GM19025 (cell line): ENCODE measurements around the gene TMEM135.

Source experiments
- ATAC-seq: cut with Tn5 transposase; IDR thresholded peaks from one replicate; pipeline ENCODE4 v1.9.1; 2021; ENCODE audit warnings: mild to moderate bottlenecking, low read depth, moderate library complexity; ENCODE audit not compliant: unreplicated experiment

Gene TMEM135

DNA sequence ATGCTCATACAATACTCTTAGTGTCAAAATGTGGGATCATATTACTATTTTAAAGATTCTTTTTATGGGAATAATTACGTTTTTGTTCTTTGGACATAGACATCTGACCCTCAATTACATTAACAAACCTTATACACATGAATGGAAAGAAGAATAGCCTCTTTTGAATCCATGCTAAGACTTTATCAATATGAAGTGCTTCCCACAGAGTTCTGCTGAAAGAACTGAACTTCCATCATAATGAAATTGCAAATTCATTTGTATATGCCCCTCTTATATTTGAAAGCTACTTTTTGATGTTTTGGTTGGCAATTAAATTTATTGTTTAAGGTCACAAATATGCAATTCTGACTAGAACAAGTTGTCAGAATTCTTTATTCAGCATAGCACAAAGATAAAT lies 254.9 kb downstream of the TMEM135 start:
- no peak for ATAC-seq

DNA sequence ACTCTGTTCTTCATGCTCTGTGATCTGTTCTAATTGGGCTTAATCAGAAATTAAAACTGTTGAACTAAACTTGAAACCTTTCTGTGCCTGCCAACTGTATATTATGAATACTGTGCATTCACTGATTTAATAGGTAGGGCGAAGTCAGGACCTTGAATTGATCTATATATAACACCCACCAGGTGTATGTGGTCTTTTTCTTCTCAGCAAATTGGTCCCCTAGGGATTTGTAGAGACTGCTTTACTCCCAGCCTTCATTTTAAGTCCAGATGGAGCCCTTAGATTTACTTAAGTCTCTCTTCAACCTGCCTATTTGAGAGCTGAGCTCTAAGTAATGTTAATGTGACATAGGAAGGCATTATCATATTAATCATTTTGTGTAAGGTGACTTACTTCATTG lies 257.5 kb downstream of the TMEM135 start:
- ATAC-seq, result no peak

DNA sequence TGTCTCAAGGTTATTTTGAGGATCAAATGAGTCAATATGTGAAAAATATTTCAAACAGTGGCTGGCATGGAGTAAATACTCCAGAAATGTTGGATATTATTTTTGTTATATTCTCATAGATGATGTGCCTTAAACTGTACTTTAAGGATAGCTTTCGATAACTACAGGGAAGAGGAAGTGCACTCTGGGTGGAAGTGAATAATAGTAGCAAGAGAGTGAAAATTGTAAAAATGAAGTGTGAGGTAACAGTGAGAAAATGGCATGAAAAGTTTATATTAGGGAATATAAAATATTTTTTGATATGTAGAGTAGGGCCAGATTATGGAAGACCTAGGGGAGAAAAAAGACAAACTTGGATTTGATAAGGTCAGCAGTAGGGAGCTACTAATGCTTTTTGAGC lies 258.9 kb downstream of the TMEM135 start:
- no peak for ATAC-seq

DNA sequence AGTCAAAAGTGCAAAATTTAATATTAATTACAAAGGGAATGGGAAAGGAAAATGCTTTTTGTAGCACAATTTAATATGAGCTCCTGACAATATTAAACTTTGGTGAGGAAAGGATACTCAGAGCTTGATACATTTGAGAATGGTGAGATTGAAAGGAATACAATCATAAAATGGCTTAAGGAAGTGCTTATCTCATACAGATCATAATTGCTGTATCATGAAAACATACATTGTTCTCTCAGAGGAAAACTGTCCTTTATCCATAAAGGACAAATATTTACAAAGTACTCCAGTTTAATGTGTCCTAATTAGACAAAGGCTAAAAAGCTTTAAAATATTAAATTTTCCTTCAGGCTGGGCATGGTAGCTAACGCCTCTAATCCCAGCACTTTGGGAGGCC lies 260.4 kb downstream of the TMEM135 start:
- no peak for ATAC-seq

DNA sequence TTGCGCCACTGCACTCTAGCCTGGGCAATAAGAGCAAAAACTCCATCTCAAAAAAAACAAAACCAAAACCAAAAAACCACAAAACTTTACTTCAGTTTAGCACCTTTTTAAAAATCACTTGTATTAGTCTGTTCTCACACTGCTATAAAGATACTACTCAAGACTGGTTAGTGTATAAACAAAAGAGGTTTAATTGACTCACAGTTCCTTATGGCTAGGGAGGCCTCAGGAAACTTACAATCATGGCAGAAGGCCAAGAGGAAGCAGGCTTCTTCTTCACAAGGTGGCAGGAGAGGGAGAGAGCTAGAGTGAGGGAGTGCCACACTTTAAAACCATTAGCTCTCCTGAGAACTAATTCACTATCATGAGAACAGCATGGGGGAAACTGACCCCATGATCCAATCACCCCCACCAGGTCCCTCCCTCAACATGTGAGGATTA lies 261.3 kb downstream of the TMEM135 start:
- no peak for ATAC-seq

DNA sequence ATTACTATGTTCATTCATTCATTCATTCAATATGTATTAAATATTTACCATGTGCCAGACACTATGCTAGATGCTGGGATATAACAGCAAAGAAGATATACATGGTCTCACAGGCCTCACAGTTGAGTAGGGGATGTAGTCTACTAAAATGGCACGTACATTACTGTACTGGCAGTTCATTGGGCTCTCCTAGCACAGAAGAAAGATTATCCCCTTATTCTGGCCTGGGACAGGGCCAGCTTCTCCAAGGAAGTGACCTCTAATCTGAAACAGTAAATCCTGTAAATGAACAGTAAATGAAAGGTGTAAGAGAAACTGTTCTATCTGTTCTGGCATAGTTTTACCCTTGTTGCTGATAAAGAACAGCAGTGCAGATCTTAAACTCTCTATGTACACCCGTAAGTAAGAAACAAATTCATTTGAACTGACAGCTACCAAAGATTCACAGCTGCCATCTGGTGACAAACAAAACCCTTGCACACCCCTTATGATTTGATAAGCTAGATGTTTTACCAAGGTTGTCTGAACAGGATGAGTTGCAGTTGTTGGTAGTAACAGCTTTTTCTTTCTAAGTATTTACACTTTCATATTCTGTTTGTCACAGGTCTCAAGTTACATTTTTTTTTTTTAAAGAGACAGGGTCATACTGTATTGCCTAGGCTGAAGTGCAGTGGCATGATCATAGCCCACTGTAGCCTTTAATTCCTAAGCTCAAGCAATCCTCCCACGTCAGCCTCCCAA lies 263.1 kb downstream of the TMEM135 start:
- peak; percentile 73 for ATAC-seq

DNA sequence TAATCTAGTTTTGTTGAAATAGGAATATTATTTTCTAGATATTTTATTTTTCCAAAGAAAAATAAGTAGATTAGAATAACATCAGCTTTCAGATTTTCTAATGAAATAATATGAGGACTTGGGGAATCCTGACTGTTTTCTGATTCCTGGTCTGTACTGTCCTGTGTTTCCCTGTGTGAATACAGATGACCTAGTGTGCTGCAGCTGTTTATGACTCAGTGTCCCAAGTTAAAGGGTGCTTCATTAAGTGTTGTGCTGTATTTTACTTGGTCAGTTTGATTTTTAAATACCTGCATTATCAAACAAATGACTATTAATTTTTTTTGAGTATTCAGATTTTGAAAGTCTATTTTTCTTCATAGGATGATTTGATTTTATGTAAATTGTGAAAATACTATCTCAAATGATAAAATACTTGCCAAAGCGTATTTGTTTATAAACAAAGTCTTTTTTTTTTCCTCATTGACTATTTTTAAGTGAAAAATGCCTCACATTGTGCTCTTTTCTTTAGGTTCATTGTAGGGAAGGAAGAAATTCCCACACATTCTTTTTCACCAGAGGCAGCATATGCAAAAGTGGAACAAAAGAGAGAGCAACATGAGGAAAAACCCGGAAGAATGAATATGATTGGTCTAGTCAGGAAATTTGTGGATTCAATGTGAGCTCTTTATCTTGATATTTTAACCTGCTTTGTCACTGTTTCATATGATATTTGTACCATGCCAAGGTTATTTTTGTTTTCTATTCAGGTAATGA lies 264.2 kb downstream of the TMEM135 start:
- ATAC-seq, result no peak

DNA sequence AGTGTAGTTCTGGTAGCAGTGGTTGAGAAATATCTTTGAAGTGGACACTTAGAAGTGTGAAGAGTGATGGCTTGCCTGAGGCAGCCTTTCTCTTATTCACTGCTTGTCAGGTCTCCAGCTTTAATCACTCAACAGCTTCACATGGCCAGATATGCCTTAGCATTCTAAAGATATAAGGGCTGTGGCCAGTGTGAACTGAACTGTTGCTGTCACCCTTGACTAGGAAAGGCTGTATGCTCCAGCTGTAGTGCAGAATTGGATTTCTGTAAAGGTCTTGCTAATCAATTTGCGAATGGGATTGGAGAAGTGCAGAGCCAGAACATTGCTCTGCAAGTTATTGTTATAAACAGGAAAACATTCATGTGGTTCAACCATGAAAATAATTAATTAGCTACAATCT lies 266.7 kb downstream of the TMEM135 start:
- no peak for ATAC-seq

DNA sequence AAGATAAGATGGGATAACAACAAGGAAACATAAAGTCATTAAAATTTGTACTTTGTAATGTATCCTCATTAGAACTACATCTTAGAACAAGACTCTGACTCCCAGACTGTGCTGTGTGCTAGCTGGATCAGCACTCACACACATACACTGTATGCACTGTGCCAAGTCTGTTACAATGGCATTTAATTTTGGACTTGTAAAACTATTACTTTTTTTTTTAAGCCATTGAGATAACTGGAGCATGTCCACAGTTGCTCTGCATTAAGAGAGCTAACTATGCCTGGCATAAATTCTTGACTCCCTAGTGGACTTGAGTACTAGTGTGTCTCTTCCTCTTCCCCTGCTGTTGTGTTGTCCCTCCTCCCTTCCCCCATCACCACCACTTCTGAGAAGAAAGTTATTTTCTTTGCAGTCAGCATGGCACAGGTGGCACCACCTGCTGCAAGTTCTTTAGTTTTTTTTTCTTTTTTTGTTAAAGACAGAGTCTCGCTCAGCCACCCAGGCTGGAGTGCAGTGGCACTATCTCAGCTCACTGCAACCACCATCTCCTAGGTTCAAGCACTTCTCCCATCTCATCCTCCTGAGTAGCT lies 268.6 kb downstream of the TMEM135 start:
- no peak for ATAC-seq

DNA sequence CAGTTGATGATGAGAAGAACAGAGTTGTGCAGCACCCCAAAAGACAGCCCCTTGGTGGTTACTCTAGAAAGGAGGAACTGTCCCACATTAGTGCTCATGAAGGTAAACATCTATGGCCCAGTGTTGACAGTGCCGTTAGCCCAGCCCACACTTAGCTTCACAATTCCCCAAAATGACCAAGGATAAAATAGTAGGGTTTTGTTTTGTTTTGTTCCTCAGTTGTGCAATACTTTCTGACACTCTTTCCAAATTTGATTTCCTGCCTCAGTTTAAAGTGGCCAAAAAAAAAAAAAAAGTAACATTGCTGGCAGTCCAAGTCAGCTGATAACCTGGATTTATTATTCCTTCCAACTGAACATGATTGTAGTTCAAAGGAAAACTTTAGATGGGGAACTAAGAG lies 269.4 kb downstream of the TMEM135 start:
- ATAC-seq, result no peak

DNA sequence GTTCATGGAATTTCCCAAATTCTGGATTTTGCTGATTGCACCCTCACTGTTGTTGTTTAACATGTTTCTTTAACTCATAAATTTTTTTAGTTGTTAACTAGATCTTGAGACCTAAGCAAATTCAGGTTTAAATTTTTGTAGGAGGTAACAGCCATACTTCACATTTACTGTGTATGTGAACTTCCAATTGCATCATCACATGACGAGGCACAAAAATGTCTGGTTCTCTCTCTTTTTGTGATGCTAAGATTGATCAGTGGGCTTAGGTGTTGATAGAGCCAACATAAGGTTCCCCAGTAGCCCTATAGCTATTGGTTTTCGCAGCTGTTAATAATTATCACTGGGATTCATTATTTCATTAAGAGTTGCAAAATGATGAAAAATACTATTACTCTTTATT lies 277.5 kb downstream of the TMEM135 start:
- no peak for ATAC-seq

DNA sequence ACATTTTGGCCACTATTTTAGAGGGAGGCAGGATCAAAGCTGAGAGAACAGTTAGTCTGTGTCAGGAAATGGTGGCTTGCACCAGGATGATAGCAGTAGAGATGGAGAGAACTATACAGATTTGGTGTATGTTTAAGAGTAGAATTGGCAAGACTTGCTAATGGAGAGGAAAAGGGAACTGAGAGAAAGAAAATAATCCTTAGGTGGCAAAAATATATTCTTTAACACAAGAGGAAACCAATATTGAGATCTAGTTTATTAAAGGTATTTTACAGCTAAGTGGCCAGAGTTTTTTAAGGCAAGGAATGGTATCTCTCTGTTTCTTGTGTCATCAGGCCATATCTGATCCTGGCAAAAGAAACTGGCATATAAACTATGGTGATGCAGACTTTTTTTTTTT lies 278.8 kb downstream of the TMEM135 start:
- no peak for ATAC-seq

DNA sequence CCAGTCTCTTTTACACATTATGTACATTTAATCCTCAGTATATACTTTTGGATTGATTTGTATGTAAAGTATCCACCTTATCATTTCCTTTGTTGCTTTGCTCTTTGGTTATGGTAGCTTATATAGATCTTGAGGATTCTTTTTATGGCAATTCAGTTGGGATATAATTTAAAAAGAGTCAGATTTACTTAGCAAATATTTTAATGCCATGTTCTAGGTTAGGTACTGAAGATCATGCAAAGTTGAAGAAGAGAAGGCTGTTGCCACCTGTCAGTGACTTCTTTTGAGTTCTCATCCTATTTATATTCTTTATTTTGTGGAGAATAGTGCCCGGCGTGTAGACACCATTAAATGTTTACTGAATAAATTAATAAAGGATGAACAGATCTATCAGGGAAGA lies 279.7 kb downstream of the TMEM135 start:
- ATAC-seq, result no peak

DNA sequence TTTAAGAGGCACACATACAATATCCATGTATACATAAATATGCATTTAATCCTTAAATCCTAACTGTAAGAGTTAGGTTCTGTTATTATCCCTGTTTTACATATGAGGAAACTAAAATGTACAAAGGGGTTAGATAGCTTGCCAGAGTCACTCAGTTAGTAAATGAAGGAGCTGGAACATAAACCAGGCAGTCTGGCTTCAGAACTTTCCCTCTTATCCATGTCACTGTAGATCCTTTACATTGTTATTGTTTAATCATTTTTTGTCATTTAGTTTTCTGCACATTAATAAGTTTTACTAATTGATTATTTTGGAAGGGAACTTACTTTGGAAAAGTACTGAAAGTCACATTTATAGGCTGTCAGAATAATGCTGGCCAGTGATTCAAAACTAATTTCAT lies 282.4 kb downstream of the TMEM135 start:
- ATAC-seq, result no peak

DNA sequence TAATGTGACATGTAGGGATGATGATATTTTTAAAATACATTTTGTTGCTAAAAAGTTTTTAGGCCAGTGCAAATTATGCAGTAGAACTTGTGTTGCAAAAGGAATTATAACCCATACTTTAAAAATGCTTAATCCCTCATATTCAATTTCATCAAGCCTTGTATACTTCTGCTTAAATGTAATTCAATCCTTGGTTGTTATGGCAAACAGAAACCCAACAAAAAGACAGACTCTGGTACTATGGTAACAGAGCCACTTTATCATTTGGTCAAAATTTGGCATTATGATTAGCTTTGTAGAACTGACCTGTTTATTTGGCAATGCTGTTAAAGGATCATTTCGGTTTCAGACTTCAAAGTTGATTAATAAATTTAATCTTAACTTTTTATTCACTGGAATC lies 284.8 kb downstream of the TMEM135 start:
- no peak for ATAC-seq

DNA sequence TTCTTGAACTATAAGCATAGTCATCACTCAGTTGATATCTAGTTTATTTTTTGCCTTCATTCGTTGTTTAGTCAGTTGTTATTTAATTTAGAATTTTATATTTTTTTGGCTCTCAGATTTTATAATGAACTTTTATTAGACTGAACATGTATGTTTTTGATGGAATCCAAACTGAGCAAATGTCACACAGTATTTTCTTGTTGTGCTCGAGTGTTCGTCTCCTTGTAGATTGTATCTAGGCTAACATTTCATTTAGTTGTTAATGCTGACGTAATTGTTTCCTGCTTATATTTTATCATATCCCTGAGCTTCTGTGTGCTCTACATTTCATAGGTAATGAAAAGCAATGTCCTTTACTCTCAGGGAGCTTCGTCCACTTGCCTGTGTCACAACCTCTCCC lies 286.2 kb downstream of the TMEM135 start:
- ATAC-seq, result no peak

DNA sequence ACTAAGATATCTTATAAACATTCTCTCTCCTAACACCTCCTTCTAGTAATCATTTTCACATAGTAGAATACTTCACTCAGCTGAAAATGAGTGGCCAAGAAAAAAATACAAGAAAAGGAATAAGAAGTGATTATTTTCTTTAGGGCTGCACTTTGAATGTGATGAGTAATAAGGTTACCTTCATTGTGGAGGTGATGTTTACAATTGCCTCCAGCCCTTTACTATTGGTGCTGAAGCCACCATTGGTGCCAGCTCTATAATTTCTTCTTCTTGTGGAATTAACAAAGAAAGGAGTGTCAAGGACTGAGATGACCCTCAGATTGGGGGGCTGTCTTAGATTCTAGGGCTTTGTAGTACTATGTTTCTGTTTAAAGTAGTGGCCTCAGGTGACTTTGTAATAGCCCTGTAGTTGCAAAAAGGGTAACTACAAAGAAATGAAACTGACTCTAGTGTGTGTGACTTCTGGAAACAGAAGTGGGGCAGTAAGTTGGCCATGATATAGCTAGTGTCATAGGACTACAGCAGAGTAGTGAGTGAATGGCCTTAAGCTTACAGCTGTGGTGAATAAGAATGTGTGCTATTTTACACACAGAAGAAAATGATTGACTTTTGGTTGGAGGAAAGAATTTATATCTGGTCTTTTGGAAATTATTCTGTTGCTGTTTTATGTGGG lies 287.2 kb downstream of the TMEM135 start:
- ATAC-seq, result no peak

DNA sequence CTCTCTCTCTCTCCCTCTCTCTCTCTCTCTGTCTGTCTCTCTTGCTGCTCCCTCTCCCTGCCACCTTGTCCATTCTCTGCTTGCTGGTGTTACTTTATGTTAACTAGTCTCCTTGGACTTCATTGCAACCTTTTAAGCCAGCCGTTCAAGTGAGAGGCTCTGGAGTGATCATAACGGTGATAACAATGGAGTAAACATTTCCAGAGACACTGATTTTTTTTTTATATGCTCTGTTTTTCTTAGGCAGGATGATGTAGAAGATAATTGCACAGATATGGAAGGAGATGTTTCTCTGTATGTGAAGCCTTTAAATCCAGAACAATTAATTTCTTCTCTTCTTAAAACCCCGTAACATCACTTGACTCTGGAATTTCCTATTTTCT lies 287.7 kb downstream of the TMEM135 start:
- no peak for ATAC-seq

DNA sequence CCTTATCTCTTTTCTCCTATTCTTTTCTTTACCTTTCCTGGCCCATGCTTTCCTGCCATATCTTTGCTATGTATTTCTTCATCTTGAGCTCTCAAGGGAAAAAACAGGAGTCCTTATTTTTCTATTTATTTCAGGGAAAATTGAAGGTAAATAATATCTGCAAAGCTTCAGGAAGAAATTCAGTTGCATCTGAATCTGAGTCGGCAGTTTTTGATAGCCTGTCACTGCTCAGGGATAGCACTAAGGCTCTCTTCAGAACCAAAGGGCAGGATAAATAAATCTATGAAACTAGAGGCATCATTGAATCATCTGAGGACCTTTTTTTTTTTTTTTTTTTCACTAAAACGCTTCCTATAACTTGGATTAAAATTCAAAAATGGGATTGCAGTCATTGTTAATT lies 288.9 kb downstream of the TMEM135 start:
- no peak for ATAC-seq

DNA sequence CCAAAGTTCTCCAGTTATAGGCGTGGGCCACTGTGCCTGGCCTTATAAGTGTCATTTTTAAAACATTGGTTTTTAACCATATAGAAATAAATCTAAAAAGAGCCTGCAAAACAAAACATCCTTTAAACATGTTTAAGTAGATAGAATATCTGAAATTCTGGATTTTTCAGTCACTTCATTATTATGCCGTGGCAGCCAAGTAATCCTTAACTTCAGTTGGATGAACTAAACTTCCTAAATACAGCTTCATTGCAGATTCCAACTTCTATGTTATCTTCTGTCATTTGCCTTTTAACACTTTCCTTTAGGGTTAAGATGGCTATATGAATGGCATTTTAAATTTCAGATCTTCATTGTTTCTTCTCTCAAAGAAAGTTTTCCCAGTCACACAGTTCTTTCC lies 291.4 kb downstream of the TMEM135 start:
- no peak for ATAC-seq

DNA sequence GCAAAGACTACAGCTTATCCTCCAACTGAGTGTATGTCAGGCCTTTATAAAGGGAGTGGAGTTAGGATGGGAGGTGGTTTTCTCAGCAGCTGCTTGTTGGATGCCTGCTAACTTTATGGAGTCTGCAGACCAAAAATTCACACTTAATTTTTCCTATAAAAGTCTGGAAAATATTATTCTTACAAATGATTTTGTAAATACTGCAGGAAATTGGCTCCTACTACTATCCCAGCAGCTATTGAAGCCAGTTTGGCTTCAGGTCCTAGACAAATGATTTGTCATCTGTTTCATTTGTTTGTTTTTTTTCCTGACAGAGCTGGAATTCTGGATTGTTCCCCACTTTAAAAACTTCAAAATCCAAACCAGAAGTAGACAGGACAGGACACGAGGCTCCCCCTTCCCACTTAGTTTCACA lies 292.5 kb downstream of the TMEM135 start:
- ATAC-seq, result no peak
